NCI-H2196 (cell line): ENCODE measurements around the gene IDH3A.

Source experiments
- DNase-seq: peaks from one replicate; lab custom pipeline; 2025; ENCODE audit not compliant: unreplicated experiment; lab: John Stamatoyannopoulos, UW

Gene IDH3A

DNA sequence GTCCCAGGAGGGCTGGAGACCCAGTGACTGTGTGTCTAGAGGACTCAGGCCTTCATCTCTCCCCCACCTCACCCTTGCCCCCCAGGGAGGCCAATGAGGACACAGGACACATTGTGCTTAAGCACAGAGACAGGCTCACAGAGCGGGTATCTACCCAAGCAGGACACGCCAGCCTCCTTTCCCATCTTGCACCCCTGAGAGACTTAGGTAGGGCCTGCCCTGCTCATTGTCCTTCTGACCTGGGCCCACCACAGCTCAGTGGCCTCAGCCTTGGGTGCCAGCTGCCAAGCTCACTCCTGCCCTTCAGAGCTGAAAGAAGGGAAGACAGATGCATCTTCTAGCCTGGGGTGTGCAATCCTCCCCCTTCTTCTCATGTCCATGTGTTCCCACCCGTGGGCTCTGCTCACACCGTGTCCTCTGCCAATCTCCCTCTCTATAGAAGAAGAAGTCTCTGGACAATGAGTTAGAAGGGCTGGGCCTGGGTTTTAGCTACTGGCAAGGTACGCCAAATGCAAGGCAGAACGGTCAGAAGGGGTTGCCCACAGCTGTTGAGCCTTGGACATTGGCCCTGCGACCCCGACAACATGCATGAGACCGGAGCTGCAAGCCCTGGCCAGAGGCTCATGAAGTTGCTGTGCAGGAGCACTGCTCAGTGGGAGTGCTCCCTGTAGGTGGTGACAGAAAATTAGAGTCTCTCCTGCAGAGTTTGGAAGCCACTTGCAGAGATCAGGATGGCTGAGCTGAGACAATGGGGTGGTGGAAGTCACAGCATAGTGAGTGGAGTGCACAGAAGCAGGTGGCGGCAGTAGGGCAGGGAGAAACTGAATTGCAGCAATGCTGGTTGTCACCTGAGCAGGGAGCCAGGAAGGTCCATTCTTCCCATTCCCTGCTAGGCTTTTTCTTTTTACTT lies 52.4 kb downstream of the IDH3A start:
- no peak for DNase-seq

DNA sequence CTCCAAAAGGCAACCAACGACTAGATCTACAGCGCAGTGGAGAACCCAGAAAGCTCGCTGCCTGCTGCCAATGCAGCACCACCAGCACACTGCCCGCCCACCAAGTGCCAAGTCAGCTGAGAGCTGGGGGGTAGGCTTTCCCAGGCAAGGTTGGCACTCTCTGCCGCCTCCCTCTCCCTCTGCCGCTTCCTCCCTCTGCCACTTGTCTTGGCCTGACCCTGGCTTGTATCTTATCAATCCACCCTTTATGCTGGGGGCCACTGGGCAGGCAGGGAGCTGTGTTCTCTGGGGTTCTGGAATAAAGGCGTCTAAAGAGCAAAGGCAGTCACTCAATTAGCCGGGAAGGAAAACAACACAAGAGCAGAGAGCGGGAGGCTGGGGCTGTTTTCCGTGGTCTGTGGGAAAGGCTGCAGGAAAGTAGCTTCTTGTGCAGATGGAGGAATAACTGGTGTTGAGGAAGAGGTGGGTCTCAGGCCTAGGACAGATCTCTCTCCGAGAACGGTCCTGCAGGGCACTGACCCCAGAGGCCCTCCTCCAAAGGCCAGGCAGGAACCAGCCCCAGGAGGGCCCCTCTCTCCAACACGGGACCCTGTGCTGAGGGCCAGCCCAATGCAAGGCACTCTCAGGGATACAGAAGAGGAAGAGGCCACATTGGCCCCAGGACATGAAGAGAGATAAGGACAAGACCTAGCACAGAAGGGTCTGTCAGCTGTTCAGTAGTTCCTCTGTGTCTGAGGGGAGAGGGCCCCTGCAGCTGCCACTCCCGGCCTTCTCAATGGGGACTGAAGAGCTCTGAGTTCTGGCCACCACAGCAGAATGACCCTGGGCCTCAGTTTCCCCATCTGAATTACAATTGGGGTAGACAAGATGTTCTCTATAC lies 54.4 kb downstream of the IDH3A start:
- no peak for DNase-seq

- no peak for DNase-seq
These were observed 55.5 kb downstream of the IDH3A start for GRCh38 chr15:78204351-78205309.

DNA sequence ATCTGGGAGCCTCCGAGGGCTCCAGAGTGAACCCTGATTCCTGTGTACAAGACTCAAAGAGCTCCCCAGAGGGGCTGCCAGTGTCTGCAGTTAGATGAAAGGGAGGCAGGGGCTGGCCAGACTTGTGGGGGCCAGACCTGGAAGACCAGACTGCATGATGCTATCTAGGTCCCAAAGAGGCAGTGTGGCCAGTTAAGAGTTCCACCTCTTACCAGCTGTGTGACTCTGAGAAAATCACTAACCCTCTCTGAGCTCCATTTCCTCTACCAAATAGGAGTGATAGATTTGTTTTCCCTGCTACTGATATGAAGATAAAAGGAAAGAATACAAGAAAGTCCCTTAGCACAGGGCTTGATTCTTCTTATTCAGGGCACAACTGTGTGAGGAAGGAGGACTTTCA lies 56.2 kb downstream of the IDH3A start:
- no peak for DNase-seq

- no peak for DNase-seq
These were observed 56.7 kb downstream of the IDH3A start for GRCh38 chr15:78205856-78206255.

- no peak for DNase-seq
These were observed 57.4 kb downstream of the IDH3A start for GRCh38 chr15:78206326-78207109.

GRCh38 chr15:78207110-78207458 lies 57.9 kb downstream of the IDH3A start:
- no peak for DNase-seq

DNA sequence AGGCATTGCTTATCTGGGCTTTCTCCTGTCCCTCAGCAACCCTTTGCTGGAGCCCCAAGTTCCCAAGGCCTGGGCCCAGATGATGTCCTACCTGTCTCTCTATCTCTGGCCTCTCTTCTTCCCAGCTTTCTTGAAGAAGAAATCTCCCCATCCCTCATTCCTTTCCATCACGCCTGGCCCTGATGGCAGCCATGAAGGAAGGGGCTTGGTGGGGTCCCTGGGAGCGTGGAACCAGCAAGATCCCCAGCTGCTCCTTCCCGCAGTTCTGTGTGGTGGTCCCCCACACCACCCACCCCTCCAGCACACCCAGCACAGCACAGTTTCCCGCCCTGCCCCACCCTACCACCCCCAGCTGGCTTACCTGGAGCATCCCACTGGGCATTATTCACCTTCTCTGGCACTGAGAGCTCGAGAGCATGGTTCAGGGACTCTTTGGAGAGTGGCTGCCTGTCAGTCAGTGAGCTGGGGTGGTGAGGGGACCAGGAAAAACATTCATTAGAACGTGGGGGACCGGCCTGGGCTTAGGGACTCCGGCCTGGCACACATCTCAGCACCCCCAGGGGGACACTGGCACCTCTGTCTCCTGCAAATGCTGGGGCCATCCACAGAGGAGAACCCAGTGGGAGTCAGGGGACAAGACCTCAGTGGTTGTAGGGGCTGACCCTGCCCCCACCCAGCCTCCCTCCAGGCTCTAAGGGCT lies 58.6 kb downstream of the IDH3A start:
- DNase-seq, result no peak

DNA sequence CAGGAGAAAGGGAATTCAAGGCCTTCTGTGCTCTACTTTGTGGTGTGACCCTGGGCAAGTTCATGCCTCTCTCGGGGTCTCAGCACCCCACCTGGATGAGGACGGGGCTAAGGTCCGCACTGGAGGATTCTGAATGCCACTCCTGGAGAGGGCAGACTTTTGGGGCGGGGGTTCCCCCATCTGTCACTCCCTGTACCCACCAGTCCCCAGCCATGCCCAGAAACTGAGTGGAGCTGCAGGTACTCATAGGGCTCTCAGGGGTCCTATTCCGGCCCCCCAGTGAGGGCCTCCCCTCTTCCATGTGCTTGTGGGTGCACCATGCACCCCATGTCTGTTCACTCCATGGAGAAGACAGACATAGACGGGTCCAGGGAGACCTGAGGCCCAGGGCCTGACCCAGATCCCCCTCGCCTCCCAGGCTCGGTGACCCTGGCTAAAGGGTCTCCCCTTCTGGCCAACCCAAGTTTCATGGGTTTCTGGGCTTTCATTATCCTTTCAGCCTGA lies 59.2 kb downstream of the IDH3A start:
- DNase-seq, result no peak

DNA sequence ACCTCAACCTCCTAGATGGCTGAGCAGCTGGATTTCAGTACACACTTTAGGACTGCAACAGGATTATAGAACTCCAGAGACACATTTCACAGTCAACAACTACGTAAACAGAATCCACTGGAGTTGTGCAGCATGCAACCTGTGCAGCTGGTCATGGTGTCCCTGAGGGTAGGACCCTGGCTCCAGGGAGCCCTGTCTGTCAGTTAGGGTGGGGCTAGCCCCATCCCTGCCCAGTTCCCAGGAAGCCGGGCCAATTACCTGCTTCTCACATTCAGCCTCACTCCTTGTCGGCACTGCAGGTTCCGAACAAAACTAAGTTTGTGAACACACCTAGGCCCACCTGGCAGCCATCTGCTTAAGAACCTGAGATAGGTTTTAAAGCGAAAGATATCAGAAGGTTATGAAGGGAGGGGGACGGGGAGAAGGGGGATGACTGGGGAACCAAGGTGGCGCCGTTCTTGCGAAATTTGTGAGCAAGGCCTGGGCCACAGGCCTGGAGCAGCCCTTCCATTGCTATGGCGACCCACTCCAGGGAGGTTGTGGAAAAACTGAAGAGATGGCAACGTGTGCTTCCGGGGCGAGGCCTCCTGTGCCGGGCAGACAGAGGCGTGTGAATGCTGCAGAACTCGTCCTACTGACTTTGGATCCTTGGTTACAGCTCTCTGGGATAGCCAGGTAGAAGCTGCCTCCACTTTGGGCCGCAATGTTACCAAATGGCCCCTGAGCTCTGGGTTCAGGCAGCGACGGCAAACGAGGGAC lies 59.9 kb downstream of the IDH3A start:
- no peak for DNase-seq

GRCh38 chr15:78209646-78210348 lies 60.6 kb downstream of the IDH3A start:
- peak; percentile 51 for DNase-seq

GRCh38 chr15:78210349-78210717 lies 61.2 kb downstream of the IDH3A start:
- no peak for DNase-seq

DNA sequence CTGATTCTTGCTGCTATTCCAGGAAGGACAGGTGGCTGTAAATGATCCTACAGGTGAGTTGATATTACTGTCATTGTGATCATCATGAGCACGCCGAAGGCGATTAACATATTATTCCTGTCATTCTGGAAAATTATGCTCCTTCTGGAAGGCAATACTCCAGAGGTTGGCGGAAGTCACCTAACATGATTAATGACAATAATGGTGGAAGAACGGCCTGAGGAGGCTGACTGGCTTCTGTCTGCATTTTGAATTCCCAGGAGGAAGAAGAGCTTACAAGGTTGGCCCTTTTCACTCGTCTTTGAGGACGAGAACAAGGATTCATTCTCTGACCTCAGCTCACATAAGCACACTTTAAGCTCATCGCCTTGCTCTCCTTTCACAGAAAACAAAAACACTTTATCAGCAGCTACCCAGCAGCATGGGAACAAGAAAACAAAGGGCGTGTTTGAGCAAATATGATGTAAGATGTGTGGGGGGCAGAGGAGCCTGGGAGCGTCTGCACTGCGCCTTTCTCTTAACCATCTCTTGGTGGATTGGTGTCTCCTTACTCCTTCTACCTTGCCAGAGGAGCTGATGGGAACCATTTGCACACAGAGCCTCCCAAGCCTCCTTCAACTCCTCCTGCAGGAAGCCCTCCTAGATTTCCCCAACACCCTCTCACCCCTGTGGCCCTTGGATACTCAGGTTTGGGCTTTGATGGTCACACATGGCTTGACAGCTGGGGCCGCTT lies 62.2 kb downstream of the IDH3A start:
- no peak for DNase-seq

DNA sequence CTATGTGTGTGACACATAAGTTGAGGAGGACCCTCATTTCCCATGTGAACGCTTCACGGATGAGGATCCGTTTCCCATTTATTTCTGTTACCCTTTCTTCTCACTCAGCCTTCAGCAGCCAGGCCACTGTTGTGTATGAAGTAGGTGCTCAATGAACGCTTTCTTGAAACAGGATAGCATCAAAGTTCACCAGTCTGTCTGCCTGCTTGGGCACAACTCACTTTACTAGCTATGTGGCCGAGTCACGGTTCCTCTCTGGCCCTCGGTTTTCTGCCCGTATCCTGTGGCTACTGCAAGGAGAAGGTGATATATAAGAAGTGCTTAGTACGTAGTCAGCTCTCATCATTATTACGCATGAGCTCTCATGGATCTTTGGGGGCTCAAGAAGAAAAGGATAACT lies 62.8 kb downstream of the IDH3A start:
- no peak for DNase-seq

GRCh38 chr15:78212546-78213424 lies 63.6 kb downstream of the IDH3A start:
- no peak for DNase-seq

DNA sequence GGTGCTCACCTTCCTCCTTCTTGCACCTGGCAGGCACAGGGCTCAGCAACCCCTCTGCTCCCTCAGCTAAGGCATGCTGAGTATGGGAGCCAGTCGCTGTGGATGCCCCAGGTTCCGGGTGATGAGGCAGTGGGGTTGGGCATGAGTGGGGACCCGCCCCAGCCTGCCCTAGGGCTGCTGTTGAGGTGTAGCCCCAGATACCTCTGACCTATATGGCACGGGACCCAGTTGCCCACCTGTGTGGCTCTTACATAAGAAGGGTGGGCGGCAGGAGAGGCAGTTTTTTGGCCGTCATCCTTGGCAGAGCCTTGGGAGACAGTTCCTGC lies 64.2 kb downstream of the IDH3A start:
- no peak for DNase-seq

DNA sequence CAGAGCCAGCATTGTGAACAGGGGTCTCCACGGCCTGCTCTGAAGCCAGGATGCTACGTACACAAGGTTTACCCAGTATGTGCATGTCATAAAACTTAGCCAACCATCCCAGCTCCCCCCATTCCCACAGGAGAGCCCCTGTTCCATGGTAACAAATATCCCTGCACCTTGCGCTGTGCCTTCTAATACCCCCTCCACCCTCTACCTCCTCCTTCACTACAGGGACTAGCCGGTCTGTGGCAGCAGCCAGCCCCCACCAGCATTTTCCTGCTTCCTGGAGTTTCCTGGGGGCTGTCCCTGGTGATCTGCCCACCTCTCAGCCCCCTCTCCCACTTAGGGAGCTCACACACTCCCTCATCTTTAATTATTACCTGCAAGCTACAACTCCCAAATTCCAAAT lies 64.8 kb downstream of the IDH3A start:
- no peak for DNase-seq
